OCI-M2 (cell line): ENCODE measurements around the gene STBD1.
"Not testable (repeated sequence)": the region's sequence is repeated elsewhere in the genome, so short reads cannot be mapped to it uniquely, and the experiment has no call there.

ENCODE experiments used
- DNase-seq: peaks from one replicate; lab custom pipeline; 2025; ENCODE audit not compliant: unreplicated experiment; lab: John Stamatoyannopoulos, UW

STBD1 gene

GRCh38 chr4:76305971-76306881, at the start of gene STBD1:
TSS of gene STBD1 (plus strand) at chr4:76306733. CDS start at chr4:76306770, 37 bp downstream.
- no peak for DNase-seq

- no peak for DNase-seq
Observed at GRCh38 chr4:76256968-76257367, 49.6 kb upstream of the STBD1 start.

GRCh38 chr4:76257824-76258223, 48.7 kb upstream of the STBD1 start:
- no peak for DNase-seq

GRCh38 chr4:76260571-76260970, 46.0 kb upstream of the STBD1 start:
- no peak for DNase-seq

GRCh38 chr4:76265631-76266218, 40.8 kb upstream of the STBD1 start:
- DNase-seq, result no peak

- no peak for DNase-seq
Observed at GRCh38 chr4:76266627-76267026, 39.9 kb upstream of the STBD1 start.

GRCh38 chr4:76267811-76268210, 38.7 kb upstream of the STBD1 start:
- no peak for DNase-seq

- no peak for DNase-seq
Observed at GRCh38 chr4:76270244-76271175, 36.0 kb upstream of the STBD1 start.

- no peak for DNase-seq
Observed at GRCh38 chr4:76271248-76271647, 35.3 kb upstream of the STBD1 start.

GRCh38 chr4:76272073-76272472, 34.5 kb upstream of the STBD1 start:
- DNase-seq, result no peak

GRCh38 chr4:76272582-76272981, 34.0 kb upstream of the STBD1 start:
- DNase-seq, result no peak

GRCh38 chr4:76272999-76273398, 33.5 kb upstream of the STBD1 start:
- DNase-seq, result no peak

- DNase-seq, result no peak
Observed at GRCh38 chr4:76275486-76276124, 30.9 kb upstream of the STBD1 start.

- no peak for DNase-seq
Observed at GRCh38 chr4:76276813-76277212, 29.7 kb upstream of the STBD1 start.

GRCh38 chr4:76277667-76278066, 28.9 kb upstream of the STBD1 start:
- DNase-seq, result no peak

GRCh38 chr4:76278583-76278982, 27.9 kb upstream of the STBD1 start:
- no peak for DNase-seq

GRCh38 chr4:76279462-76279861, 27.1 kb upstream of the STBD1 start:
- no peak for DNase-seq

GRCh38 chr4:76280488-76281441, 25.8 kb upstream of the STBD1 start:
- no peak for DNase-seq

GRCh38 chr4:76281594-76281993, 24.9 kb upstream of the STBD1 start:
- DNase-seq, result not testable (repeated sequence)
